Chondrocyte (in vitro differentiated cells): ENCODE measurements around the gene WWOX. TPM values are rescaled to one million over a fixed set of nuclear protein-coding genes. Genes with fewer than 3 reads are reported as not detected.

ENCODE experiments used
- DNase-seq: peaks from one replicate; pipeline ENCODE4 v3.0.0; 2021; ENCODE audit warnings: mixed read lengths, low spot score
- H3K27ac Mint-ChIP-seq: one replicate; pipeline ENCODE4 v1.8.0; 2021; ENCODE audit warnings: mild to moderate bottlenecking, moderate library complexity, mixed read lengths; ENCODE audit not compliant: unreplicated experiment
- H3K27me3 Mint-ChIP-seq: 2 replicates; pipeline ENCODE4 v1.8.0; 2021; ENCODE audit warnings: low read depth, mixed read lengths
- H3K36me3 Mint-ChIP-seq: 2 replicates; pipeline ENCODE4 v1.8.0; 2021; ENCODE audit warnings: low read depth, mixed read lengths
- H3K4me1 Mint-ChIP-seq: 2 replicates; pipeline ENCODE4 v1.8.0; 2021; ENCODE audit warnings: low read depth, mild to moderate bottlenecking, mixed read lengths
- H3K4me3 Mint-ChIP-seq: one replicate; pipeline ENCODE4 v1.8.0; 2021; ENCODE audit warnings: mild to moderate bottlenecking, moderate library complexity, mixed read lengths; ENCODE audit not compliant: unreplicated experiment
- H3K9me3 Mint-ChIP-seq: 2 replicates; pipeline ENCODE4 v1.8.0; 2021; ENCODE audit warnings: low read depth, mixed read lengths
- total RNA-seq: library from RNA; stranded (reverse); gene quantifications from 3 replicates; pipeline ENCODE4 v1.2.1, GENCODE V29; 2021
- TF ChIP-seq, protein P1 (sequence below): fragments of 200-600 bp; sonication (generic); IDR thresholded peaks from 2 replicates; pipeline ENCODE4 v1.5.0; 2021; ENCODE audit warnings: antibody characterized with exemption, mild to moderate bottlenecking, moderate library complexity

WWOX gene
- total RNA-seq, 1 donor from 2014 or later: 12.1 TPM

- no peaks in the 10 kb centered on the region for H3K9me3 Mint-ChIP-seq
- H3K27me3 Mint-ChIP-seq: peaks cover 2% of the 10 kb centered on the region
- DNase-seq: no peak
- H3K36me3 Mint-ChIP-seq: no peaks in the 10 kb centered on the region
- H3K27ac Mint-ChIP-seq: no peak overlapping the region
- no peak overlapping the region for H3K4me3 Mint-ChIP-seq
- no peaks in the 10 kb centered on the region for H3K4me1 Mint-ChIP-seq
- TF ChIP-seq, protein P1, sequence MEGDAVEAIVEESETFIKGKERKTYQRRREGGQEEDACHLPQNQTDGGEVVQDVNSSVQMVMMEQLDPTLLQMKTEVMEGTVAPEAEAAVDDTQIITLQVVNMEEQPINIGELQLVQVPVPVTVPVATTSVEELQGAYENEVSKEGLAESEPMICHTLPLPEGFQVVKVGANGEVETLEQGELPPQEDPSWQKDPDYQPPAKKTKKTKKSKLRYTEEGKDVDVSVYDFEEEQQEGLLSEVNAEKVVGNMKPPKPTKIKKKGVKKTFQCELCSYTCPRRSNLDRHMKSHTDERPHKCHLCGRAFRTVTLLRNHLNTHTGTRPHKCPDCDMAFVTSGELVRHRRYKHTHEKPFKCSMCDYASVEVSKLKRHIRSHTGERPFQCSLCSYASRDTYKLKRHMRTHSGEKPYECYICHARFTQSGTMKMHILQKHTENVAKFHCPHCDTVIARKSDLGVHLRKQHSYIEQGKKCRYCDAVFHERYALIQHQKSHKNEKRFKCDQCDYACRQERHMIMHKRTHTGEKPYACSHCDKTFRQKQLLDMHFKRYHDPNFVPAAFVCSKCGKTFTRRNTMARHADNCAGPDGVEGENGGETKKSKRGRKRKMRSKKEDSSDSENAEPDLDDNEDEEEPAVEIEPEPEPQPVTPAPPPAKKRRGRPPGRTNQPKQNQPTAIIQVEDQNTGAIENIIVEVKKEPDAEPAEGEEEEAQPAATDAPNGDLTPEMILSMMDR: no peak
These were observed 38.6 kb upstream of the WWOX start for GRCh38 chr16:78060809-78061208.

GRCh38 chr16:78065319-78065718, 34.1 kb upstream of the WWOX start:
- Mint-ChIP-seq H3K4me1 (no peaks in the 10 kb centered on the region), H3K9me3 (no peaks in the 10 kb centered on the region), H3K36me3 (no peaks in the 10 kb centered on the region), H3K27me3 (peaks cover 2% of the 10 kb centered on the region), H3K27ac (no peak overlapping the region), H3K4me3 (no peak overlapping the region)
- no peak for DNase-seq
- TF ChIP-seq, protein P1: no peak

GRCh38 chr16:78069913-78070312, 29.5 kb upstream of the WWOX start:
- no peaks in the 10 kb centered on the region for H3K4me1 Mint-ChIP-seq
- no peak overlapping the region for H3K4me3 Mint-ChIP-seq
- no peak overlapping the region for H3K27ac Mint-ChIP-seq
- H3K9me3 Mint-ChIP-seq: no peaks in the 10 kb centered on the region
- peaks cover 9% of the 10 kb centered on the region for H3K27me3 Mint-ChIP-seq
- no peaks in the 10 kb centered on the region for H3K36me3 Mint-ChIP-seq
- TF ChIP-seq, protein P1: no peak
- no peak for DNase-seq

DNA sequence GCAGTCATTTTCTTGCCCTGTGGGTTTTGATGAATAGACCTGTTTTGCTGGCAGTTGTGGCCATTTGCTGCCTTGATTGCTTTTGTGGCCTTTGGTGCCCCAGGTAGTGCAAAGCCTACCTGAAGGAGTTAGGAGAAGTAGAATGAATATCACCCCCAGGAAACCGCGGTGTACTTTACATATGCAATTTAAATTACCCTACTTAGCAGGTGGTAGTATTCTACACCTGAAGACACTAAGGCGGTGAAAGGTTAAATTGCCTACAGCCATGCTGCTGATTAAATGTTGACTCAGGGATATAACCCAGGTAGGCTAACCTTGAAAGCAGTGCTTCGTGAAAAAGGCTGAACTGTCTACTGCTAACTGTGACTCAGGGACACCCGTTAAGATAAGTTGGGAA, 27.2 kb upstream of the WWOX start:
- TF ChIP-seq, protein P1: no peak
- Mint-ChIP-seq H3K4me1 (no peaks in the 10 kb centered on the region), H3K36me3 (no peaks in the 10 kb centered on the region), H3K9me3 (no peaks in the 10 kb centered on the region), H3K27me3 (peaks cover 12% of the 10 kb centered on the region), H3K4me3 (no peak overlapping the region), H3K27ac (no peak overlapping the region)
- no peak for DNase-seq

DNA sequence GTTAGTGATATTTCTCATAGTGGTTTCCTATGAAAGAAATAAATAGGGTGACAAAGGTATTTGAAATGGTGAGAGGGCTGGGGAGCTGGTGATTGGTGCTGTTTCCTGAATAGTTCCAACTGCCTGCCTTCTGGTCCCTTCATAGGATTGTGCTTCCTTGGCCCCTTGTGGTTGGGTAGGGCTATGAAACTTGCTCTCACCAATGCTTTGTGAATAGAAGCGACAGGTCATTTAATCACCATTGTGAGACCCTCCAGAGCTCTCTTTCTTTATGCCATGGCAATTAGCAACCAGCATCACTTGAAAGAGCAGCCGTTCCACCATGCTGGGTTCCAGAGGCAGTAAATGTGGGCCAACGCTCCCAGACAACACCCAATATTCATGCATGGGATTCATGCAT, 23.7 kb upstream of the WWOX start:
- H3K9me3 Mint-ChIP-seq: no peaks in the 10 kb centered on the region
- TF ChIP-seq, protein P1: no peak
- no peaks in the 10 kb centered on the region for H3K4me1 Mint-ChIP-seq
- H3K27me3 Mint-ChIP-seq: peaks cover 16% of the 10 kb centered on the region
- H3K4me3 Mint-ChIP-seq: no peak overlapping the region
- no peaks in the 10 kb centered on the region for H3K36me3 Mint-ChIP-seq
- no peak for DNase-seq
- no peak overlapping the region for H3K27ac Mint-ChIP-seq
